Eye (tissue), 1 donor: ENCODE data around the gene FGF22.
"Not testable (repeated sequence)": the region's sequence is repeated elsewhere in the genome, so short reads cannot be mapped to it uniquely, and the experiment has no call there.

Experiments
- DNase-seq: peaks from one replicate; pipeline ENCODE4 v3.0.0-alpha.2; 2015

FGF22 gene

DNA sequence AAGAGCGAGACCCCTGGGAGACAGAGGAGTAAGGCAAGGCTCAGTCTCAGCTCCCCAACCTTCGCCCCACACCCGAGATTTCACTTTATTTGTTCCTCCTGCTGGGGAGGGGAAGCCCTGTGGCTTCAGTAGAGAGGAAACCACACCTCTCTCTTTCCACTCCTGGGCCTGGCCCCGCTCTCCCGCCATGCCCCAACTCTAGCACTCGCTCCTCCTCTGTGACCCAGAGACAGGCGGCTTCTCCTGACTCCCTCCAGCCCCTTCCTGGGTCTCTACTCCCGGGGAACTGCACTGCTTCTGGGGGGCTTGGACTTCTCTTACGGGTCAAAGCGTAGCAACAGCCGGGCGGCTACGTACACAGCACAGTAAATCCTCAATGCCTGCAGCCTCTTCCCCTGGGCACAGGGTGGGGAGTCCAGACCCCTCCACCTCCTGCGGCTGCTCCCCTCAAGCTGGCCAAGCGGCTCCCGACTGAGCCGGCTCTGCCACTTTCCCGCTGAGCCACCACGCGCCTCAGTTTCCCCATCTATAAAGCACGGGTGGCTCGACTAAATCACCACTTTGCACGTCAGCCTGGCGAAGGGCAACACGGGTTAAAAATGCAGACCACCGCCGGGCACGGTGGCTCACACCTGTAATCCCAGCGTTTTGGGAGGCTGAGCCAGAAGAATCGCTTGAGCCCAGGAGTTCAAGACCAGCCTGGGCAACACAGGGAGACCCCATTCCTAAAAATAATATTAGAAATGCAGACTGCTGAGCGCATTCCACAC lies 21.9 kb downstream of the FGF22 start:
- DNase-seq, result no peak

DNA sequence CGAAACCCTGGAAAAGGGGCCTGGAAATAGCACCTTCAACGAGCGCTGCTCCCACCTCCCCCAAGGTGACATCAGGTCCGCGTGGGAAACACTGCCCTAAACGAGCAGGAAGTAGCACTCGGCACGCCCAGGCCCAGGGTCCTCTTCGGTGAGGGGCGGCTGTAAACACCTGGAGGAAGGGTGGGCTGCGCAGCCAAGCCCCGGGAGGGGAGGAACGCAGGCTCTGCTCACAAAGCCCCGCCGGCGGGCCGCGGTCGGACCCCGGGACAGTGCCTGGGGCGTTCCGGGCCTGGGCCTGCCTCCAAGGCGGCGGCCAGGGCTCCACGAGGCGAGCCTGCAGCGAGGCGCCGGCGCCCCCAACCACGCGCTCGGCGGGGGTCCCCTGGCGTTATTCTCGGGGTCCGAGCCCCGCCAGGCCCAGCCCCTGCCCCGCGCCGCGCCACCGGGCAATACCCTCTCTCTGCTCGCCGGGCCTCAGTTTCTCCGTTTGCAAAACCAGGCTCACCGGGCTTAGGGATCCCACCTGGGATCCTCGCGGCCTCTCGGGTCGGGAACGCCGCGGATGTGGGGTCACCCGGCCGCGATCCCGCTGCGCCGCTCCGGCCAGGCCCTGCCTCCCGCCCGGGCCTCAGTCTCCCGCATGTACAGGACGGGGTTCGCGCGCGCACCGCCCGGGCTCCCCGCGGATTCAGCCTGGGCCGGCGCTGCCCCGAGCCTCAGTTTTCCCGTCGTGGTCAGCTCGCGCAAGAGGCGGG lies 22.7 kb downstream of the FGF22 start:
- peak; percentile 36 for DNase-seq

DNA sequence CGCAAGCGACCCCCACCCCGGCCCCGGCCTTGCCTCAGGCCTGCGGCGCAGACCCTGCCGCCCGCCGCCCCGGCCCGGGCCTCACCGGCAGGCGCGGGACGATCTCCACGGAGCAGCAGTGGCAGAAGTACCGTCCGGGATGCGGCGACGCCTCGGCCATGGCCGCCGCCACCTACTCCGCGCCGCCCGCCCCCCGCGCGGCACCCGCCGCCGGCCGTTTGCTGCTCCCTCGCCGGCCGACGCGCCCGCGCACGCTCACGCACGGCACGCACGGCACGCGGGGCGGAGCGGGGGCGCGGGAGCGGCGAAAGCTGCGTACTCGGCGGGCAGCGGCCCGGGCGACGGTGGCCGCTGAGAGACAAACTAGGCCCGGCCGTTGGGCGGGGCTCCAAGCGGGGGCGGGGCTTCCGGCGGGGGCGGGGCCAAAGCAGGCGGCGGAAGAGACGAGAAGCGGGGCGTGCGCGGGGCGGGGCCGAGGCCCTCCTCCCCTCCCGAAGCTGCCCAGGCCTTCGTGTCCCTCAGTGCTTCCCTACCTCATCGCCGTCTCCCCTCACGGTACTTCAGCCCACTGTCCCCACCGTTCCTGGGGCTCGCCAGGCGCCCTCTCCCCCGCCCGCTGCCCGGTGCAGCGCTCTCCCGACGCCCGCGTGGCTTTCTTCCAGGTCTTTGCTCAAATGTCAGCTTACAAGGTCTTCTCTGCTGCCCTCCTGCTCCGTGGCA lies 23.4 kb downstream of the FGF22 start, which contains the start of gene RNF126:
RNF126 (minus strand) TSS at position 253 of the 720 bp plus-strand sequence; CDS start at position 160, 93 bp downstream.
- DNase-seq, result peak; percentile 95

DNA sequence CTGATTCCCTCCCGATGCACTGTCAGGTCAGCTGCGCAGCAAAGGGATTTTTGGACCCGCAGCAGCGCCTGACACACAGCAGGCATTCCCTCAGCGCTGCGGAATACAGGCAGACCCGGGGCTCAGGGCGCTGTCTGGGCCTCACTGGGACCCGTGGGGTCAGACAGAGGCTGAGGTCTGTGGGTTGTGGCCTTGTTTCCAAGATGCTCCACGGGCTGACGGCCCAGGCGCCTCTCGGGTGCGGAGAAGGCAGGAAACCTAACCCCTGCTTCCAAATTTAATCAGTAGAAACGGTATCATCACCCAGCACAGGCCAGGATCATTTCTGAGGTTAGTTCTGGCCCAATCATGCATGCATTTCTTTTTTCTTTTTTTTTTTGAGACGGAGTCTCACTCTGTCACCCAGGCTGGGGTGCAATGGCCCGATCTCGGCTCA lies 24.0 kb downstream of the FGF22 start:
- no peak for DNase-seq

DNA sequence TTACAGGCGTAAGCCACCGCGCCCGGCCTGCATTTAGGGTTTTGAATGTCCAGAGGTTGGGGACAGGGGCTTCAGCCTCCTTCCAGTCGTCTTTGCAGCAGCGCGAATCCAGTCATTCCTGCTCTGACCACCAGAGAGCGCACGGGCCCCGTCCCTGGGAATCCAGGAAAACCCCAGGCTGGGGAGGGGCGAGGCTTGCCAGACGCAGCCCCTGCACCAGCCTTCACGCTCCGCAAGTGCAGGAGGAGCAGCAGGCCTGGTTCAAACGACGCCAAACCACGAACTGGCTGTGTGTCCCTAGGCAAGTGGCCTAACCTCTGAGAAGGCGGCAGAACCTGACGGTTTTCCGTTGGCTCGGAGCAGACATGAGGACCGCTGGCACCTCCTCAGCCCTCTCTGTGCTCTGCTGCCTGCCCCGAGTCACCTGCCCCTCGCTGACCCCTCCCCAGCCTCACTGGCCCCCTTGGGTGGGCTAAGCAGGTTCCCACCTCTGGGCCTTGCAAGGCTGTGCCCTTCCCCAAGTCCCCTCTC lies 25.3 kb downstream of the FGF22 start:
- peak; percentile 96 for DNase-seq

DNA sequence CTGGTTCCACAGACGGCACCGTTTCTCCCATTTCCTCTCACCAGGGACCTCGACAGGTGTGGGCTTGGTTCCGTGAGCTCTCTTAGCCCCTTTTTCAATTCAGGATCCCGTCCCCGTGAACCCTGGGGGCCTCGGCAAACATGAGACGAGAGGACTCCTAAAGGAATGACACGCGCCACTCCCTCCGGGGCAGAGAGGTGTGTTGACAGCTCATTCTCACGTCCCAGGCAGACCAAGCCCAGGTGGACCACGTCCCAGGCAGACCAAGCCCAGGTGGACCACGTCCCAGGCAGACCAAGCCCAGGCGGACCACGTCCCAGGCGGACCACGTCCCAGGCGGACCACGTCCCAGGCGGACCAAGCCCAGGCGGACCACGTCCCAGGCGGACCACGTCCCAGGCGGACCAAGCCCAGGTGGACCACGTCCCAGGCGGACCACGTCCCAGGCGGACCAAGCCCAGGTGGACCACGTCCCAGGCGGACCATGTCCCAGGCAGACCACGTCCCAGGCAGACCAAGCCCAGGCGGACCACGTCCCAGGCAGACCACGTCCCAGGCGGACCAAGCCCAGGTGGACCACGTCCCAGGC lies 27.4 kb downstream of the FGF22 start:
- DNase-seq, result not testable (repeated sequence)

DNA sequence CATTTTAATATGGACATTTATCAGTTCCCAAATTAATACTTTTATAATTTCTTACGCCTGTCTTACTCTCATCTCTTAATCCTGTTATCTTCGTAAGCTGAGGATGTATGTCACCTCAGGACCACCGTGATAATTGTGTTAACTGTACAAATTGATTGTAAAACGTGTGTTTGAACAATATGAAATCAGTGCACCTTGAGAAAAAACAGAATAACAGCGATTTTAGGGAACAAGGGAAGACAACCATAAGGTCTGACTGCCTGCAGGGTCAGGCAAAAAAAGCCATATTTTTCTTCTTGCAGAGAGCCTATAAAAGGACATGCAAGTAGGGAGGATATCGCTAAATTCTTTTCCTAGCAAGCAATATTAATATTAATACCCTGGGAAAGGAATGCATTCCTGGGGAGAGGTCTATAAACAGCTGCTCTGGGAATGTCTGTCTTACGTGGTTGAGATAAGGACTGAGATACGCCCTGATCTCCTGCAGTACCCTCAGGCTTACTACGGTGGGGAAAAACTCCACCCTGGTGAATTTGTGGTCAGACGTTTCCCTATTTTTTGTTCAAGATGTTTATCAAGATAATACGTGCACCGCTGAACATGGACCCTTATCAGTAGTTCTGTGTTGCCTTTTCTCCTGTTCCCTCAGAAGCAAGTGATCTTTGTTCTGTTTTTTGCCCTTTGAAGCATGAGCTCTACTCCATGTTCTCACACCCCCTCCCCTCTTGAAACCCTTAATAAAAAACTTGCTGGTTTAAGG lies 29.2 kb downstream of the FGF22 start:
- not testable (repeated sequence) for DNase-seq

DNA sequence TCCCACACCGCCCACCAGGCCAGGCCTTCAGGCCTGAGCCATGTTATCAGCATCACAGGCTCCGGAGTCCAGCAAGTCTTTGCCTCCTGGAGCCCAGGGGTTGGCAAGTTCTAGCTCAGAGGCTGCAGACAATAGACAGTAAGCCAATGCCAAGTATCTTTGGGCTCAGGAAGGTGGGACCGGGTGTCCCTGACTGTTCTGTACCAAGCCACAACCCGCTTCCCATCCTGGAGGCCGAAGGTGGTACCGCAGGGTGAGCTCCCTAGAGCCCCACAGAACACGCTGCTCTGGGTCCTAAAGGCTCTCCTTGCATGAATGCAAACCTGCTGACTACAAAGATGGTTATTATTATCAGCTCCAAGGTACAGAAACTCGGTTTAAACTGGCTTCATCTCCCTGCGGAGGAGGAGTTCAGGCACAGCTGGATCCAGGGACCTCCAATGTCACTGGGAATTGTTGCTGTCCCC lies 31.0 kb downstream of the FGF22 start:
- no peak for DNase-seq

DNA sequence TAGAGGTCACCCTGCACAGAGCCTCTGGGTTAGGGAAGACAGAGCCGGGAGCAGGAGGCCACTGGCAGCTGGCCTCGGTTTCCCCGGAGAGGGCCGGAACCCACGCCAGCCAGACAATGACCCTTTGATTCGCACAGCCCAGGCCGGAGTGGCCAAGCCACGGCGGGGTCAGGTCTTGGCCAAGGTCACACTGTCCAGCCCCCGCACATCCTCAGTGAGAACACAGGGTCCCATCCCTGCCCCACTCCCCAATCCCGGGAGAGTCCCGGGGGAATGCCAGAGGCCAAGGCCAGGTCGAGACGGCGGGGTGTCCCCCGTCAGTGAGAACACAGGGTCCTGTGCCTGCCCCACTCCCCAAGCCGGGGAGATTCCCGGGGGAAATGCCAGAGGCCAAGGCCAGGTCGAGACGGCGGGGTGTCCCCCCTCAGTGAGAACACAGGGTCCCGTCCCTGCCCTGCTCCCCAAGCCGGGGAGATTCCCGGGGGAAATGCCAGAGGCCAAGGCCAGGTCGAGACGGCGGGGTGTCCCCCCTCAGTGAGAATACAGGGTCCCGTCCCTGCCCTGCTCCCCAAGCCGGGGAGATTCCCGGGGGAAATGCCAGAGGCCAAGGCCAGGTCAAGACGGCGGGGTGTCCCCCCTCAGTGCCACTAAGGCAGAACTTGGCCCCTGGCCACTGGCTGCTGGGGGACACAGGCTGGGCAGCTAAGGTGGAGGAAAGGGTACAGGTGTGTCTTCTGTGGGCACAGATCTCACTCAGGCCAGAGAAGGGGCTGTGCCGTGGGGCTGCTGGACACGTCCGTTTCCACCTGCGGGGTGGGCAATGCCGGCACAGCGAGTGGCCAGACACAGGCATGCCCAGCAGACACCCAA lies 34.8 kb downstream of the FGF22 start:
- no peak for DNase-seq

DNA sequence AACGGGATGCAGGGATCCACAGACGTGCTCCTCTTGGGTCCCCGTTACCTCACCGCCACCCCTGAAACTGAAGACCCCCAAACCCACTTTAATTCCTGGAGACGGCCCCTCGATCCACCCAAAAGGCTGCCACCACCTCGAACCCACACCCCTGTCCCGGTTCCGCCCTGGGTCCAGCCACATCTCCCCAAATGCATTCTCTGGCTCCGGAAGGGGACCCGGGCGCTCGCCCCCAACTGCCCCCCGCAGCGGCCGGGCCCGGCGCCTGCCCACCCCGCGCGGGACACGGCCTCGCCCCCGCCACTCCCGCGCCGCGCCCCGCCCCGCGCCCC lies 36.3 kb downstream of the FGF22 start:
- no peak for DNase-seq

DNA sequence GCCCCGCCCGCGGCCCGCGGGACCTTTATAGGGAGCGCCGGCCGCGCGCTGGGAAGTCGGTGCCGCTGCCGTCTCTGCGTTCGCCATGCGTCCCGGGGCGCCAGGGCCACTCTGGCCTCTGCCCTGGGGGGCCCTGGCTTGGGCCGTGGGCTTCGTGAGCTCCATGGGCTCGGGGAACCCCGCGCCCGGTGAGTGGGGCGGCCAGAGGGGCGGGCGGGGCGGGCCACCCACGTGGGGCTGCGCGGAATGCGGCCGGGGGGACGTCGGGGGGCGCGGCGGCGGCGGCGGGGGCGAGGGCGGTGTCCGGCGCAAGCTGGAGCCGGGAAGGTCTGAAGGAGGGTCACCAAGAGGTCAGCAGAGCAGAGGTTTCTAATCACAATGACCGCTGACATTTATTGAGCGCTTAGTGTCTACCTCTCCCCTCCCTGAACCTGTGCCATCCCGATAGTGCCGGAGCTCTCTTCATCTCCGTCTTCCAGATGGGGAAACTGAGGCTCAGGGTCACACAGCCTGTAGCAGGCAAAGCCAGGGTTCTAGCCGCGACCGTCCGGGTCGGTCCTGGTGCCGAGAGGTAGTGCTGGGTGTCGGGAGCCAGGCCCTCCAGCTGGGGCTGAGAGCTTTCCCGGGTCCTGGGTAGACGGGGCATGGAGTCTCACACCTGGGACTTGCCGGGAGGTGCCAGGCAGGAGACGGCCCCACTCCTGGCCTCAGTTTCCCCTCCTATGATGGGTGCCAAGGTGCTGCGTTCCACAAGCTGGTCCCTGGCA lies 36.8 kb downstream of the FGF22 start, which contains the start of gene FSTL3:
FSTL3 (plus strand) TSS at position 54 of the 767 bp plus-strand sequence; CDS start at position 86, 32 bp downstream.
- peak; percentile 57 for DNase-seq

DNA sequence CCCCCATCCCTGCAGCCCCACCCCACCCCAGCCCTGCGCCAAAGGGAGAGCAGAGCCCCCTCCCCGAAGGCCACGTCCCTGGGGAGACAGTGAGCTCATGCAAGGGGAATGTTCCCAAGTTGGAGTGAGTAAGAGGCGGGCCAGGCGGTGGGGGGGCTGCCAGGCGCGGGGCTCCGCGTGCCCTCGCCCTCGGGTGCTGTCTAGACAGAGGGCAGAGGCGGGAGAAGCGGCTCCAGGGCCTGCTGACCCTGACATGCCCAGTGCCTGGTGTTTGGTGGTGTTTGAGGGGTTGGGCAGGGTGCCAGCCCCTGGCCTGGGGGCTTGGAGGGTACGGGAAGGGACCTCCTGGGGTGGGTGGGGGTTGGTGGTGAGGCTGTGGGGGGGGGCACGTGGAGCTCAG lies 37.5 kb downstream of the FGF22 start:
- DNase-seq, result peak; percentile 58

DNA sequence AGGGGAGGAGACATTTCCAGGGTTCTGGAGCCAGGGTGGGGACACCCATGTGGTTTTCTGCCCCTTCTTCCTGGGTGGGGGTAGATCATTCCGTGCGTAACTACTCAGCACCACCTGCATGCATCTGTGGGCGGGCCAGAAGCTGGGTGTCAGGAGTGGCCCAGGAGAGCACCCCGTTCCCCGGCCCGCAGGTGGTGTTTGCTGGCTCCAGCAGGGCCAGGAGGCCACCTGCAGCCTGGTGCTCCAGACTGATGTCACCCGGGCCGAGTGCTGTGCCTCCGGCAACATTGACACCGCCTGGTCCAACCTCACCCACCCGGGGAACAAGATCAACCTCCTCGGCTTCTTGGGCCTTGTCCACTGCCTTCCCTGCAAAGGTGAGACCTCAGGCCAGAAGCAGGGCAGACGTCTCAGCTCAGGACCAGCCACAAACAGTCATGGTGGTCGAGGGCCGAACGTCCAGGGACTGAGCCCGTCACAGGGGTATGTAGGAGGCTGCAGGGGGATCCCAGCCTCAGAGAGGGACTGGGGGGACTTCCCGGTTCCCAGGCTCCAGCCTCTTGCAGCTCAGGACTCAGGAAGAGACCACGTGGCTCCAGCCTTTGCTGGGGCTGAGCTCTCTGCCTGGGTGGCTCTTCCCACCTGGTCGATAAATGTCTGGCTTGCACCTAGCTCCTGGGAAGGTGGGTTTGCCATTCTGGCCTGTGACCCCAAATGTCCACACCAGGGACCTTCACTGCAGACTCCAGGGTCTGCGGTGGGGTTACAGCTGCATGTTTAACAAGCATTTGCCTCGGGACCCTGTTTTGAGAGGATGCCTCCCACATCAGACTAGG lies 38.1 kb downstream of the FGF22 start:
- DNase-seq, result no peak

DNA sequence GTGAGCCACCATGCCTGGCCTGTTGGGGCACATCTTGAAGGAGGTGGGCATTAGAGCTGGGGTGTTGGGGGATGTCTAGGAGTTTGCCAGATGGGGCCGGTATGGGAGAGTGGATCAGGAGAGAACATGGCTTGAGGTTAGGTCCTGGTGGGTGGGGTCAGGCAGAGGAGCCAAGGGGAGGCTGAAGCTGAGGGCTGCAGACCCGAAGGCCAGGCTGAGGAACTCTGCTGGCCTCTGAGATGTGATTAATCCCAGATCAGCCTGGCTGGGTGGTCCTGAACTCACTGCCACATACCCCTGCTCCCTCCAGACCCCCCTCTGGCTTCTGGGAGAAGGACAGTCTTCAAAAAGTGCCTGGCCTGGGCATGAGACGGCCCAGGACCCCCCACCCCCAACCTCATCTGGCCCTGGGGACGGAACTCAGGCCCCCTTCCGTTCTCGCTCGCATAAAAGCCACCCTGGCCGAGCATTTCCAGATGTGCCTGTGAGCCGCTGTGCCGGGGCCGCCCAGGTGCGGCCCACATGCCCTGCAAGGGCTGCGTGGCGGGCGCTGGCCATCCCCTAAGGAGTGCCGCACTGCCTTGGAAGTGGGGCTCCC lies 39.2 kb downstream of the FGF22 start:
- no peak for DNase-seq

DNA sequence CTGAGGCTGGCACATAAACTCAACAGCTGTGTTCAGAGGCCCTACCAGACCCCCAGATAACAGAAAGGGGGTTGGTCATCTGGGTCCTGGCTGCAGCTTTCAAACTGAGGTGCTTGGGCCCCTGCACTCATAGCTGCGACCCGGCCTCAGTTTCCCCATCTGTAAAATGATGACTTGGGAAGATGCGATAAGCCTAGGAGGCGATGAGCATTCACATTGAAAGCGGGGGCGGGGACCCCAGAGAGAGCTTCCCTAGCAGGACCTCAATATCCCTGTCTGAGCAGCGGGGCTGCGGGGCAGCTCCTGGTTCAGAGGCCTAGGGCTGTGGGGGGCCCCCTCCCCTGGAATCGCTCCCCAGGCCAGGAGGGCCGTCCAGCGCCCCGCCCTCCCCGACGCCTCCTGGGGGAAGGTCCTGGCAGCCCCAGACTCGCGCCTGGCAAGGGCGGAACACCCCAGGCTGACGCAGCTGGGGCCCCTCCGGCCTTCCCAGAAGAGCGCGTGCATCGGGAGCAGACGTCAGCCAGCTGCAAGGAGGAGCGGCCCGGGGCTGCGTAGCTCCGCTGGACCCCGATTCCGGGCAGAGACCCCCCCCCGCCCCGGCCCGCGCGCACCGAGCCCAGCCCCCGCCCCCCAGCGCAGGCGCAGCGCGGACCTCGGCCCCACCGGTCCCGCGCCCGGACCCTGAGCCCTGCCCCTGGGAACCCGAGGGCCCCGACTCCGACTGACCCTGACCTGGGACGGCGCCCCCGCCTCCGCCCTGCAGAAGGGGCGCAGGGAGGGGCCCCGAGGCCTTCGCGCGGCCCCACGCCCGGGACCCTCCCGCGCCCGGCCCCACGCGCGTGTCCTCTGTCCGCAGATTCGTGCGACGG lies 40.0 kb downstream of the FGF22 start:
- DNase-seq, result peak; percentile 81

DNA sequence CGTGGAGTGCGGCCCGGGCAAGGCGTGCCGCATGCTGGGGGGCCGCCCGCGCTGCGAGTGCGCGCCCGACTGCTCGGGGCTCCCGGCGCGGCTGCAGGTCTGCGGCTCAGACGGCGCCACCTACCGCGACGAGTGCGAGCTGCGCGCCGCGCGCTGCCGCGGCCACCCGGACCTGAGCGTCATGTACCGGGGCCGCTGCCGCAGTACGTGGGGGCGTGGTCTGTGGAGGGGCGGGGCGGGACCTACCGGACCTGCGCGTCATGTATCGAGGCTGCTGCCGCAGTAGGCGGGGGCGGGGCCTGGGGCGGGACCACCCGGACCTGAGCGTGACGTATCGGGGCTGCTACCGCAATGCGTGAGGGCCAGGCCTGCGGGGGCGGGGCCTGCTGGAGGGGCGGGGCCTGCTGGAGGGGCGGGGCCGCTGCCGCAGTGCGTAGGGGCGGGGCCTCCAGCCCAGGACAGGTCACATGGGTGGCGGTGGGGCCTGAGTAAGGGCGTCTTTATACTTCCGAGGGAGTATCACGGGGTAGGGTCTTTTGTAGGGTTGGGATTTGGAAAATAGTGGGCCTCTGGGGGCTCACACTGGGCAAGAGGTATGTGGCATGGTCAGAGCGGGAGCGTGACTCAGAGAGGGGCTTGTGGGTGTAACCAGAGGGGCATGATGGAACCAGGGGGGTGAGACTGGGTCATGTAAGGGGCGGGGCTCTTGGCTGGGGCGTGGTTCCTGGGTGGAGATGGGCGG lies 40.8 kb downstream of the FGF22 start:
- peak; percentile 99 for DNase-seq
